ENCODE measurements around the gene PGA4. TPM values are rescaled to one million over a fixed set of nuclear protein-coding genes. Genes with fewer than 3 reads are reported as not detected.

Gene PGA4
- total and polyA plus RNA-seq, 4 donors = 0.33 to 4.5 (median 1.8) TPM; not detected in 1

Other genes with a start within 250 kb of the PGA4 start
- under 1 TPM; 0.09 to 0.25 TPM for gene CD5, start 119.9 kb upstream of the PGA4 start, total RNA-seq
- gene CD5, start 119.9 kb upstream of the PGA4 start, polyA plus RNA-seq = under 1 TPM; 0.21 to 0.23 TPM
- 1 to 10 TPM; 5.4 to 6.1 TPM for gene VPS37C, start 60.9 kb upstream of the PGA4 start, total RNA-seq
- 1 to 10 TPM; 2.6 to 4.8 TPM for gene VPS37C, start 60.9 kb upstream of the PGA4 start, polyA plus RNA-seq
- under 1 TPM; 0.25 to 0.56 TPM for gene PGA3, start 18.8 kb upstream of the PGA4 start, total RNA-seq
- under 1 TPM in 1 of 2 donors, not detected in 1; 0.54 TPM for gene PGA3, start 18.8 kb upstream of the PGA4 start, polyA plus RNA-seq
- 1 to 10 TPM in 1 of 2 donors, not detected in 1; 1.7 TPM for gene PGA5, start 18.8 kb downstream of the PGA4 start, total RNA-seq
- under 1 TPM; 0.31 to 0.40 TPM for gene PGA5, start 18.8 kb downstream of the PGA4 start, polyA plus RNA-seq
- 1 to 10 TPM; 1.9 to 3.3 TPM for gene VWCE, start 73.0 kb downstream of the PGA4 start, total RNA-seq
- gene VWCE, start 73.0 kb downstream of the PGA4 start, polyA plus RNA-seq = 1 to 10 TPM; 2.2 to 6.0 TPM
- gene DDB1, start 110.8 kb downstream of the PGA4 start, total RNA-seq = 100 to 1,000 TPM; 108 to 146 TPM
- gene DDB1, start 110.8 kb downstream of the PGA4 start, polyA plus RNA-seq = 10 to 100 TPM; 37.5 to 70.2 TPM
- gene TKFC, start 110.9 kb downstream of the PGA4 start, total RNA-seq = 10 to 100 TPM; 15.7 to 47.7 TPM
- gene TKFC, start 110.9 kb downstream of the PGA4 start, polyA plus RNA-seq = 100 to 1,000 TPM in 1 of 2 donors, 10 to 100 TPM in 1; 59.2 to 134 TPM
- gene CYB561A3, start 139.5 kb downstream of the PGA4 start, total RNA-seq = 10 to 100 TPM; 22.2 to 36.5 TPM
- gene CYB561A3, start 139.5 kb downstream of the PGA4 start, polyA plus RNA-seq = 10 to 100 TPM; 20.2 to 34.6 TPM
- gene TMEM138, start 140.0 kb downstream of the PGA4 start, total RNA-seq = 10 to 100 TPM; 13.5 to 19.7 TPM
- gene TMEM138, start 140.0 kb downstream of the PGA4 start, polyA plus RNA-seq = 10 to 100 TPM; 28.8 to 39.6 TPM
- gene TMEM216, start 170.2 kb downstream of the PGA4 start, total RNA-seq = 1 to 10 TPM; 3.3 to 3.8 TPM
- gene TMEM216, start 170.2 kb downstream of the PGA4 start, polyA plus RNA-seq = 1 to 10 TPM; 2.3 to 4.0 TPM
- 10 to 100 TPM; 21.0 to 23.3 TPM for gene CPSF7, start 207.6 kb downstream of the PGA4 start, total RNA-seq
- 10 to 100 TPM; 12.5 to 23.7 TPM for gene CPSF7, start 207.6 kb downstream of the PGA4 start, polyA plus RNA-seq
- gene SDHAF2, start 207.8 kb downstream of the PGA4 start, total RNA-seq = 10 to 100 TPM; 25.5 to 32.2 TPM
- 10 to 100 TPM; 28.1 to 46.9 TPM for gene SDHAF2, start 207.8 kb downstream of the PGA4 start, polyA plus RNA-seq

Measured in liver (tissue), 4 donors.